Stimulated activated naive CD4-positive, alpha-beta T cell (primary cell): ENCODE data around the gene HS6ST1.

ENCODE experiments used
- DNase-seq, 6 experiments: peaks; one replicate each; lab custom pipeline; 2025; lab: John Stamatoyannopoulos, UW

The HS6ST1 gene

DNA sequence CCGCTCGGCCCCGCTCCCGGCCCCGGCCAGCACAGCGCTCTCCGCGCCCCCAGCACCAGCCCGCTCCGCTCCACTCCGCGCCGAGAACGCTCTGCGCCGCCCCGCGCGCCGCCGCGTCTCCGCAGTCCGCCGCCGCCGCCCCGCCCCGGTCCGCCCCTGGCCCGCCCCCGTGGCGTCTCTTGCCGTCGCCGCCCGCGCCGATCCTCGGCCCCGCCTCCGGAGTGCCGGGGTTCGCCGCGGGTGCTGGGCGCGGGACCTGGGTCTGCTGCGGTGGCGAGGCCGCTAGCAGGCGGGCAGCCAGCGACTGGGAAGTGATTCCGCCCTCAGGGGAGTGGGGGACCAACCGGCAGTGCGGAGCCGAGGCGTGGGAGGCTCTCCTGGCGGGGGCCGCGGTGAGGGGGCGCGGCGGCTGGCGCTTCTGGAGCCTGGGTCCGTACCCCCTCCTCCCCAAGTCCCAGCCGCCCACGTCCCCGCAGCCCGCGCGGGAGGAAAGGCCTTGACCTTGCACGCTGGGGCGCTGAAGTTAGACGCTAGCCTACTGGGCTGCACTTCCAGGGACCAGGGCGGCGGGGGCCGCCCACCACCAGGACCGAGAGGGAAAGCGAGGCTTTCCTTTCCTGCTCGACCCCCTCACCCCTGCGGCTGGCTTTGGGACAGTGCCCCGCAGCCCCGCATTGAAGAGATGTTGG, at the start of gene HS6ST1:
Gene HS6ST1, minus strand, starts transcription at position 93 of the 689 bp plus-strand sequence. CDS start 305 bp downstream, outside the sequence.
- peak; percentile 71 to 87 (median 83) for DNase-seq

DNA sequence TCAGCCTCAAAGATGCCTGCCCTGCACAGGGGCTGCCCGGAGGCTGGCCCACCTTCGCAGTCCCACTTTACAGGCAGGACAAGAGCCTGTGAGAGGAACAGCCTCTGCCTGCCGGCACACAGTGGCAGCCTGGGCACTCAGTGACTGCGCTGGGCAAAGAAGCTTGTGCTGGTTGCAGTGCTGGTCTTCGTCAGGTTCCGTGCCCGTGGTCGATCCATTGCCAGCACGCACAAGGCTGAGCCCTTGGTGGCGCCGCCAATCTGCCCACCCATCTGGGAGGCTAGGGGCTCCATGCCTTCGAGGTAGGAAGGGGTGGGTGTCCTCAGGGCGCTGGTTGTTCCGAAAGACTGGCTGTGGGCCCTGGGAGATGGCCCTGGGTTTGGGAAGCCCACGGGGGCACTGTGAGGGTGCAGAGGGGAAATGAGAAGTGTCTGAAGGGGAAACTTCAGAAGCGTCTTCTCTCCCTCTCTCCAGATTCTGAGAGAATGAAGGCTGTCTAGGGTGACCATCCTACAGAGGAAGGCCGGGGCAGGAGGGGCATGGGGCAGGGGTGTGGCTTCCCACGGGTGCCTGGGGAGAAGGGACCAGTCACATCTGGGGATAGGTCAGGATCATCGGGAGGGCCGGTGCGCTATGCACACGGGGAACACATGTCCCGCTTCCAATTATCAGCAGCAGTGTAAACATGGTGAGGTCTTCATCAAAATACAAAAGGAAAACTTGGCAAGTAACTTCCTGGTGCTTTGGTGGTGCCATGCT, 49.1 kb upstream of the HS6ST1 start:
- no peak for DNase-seq

GRCh38 chr2:128366713-128367511, 48.2 kb upstream of the HS6ST1 start:
- DNase-seq: no peak

DNA sequence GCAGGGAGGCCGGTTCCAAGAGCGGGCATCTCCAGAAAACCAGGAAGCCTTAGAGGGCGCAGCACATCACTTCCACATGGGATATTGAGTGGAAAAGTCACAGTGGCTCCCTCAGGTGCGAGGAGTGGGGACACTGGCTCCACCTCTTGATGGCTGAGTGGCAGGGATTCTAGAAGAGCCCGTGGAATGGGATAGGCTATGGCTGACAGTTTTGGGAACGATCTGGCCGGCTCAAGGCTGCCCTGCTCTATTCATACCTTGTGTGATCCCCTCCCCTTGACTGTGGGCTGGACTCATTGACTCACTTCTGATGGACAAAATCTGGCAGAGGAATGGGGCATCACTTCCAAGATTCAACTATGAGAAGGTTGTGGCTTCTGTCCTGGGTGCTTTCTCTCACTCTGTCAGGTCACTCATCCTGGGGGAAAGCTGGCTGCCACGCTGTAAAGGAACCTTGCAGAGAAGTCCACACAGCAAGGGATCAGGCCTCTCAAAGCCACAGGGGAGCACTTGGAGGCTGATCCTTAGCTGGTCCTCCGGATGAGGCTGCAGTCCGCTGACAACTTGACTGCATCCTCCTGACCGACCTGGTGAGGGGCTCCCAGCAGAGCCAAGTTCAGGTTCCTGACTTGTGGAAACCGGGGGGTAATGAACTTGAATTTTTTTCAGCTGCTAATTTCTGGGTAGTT, 46.7 kb upstream of the HS6ST1 start:
- no peak for DNase-seq

DNA sequence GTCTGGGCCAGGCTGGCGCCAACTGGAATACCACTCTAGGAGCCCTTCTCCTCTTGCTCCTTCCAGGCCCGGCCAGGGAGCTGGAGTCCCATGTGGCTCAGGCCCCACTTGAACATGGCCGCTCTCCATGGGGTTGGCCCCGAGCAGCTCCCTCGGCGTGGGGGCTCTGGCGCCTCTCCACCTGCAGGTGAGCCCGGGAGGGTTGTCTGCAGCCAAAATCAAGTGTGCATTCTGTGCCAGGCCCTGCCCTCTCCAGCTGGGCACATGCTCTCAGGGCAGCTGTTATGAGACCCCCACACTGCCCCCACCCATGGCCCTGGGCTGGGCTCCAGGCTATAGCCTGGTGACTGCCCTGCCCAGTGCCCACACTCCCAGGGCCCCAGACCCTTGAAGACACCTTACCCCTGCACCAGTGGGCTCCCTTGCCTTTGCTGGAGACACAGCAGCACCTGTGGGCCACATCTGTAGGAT, 45.8 kb upstream of the HS6ST1 start:
- no peak for DNase-seq

- DNase-seq: no peak
Observed at GRCh38 chr2:128363934-128364361, 45.3 kb upstream of the HS6ST1 start.

DNA sequence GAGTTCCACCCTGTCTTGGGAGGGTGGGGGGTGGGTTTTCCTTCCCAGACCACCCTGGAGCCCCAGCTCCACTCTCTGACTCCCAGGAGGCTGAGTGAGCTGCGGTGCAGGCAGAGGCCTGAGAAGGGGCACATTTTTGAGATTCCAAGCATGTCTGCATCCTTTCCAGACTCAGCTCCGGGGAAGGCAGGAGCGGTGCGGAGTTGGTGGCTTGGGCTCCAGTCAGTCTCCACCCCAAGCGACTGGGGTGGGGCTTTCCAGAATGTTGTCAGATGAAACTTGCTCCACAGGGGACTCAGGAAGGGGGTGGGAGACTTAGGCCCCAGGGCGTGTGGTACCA, 44.2 kb upstream of the HS6ST1 start:
- no peak for DNase-seq

DNA sequence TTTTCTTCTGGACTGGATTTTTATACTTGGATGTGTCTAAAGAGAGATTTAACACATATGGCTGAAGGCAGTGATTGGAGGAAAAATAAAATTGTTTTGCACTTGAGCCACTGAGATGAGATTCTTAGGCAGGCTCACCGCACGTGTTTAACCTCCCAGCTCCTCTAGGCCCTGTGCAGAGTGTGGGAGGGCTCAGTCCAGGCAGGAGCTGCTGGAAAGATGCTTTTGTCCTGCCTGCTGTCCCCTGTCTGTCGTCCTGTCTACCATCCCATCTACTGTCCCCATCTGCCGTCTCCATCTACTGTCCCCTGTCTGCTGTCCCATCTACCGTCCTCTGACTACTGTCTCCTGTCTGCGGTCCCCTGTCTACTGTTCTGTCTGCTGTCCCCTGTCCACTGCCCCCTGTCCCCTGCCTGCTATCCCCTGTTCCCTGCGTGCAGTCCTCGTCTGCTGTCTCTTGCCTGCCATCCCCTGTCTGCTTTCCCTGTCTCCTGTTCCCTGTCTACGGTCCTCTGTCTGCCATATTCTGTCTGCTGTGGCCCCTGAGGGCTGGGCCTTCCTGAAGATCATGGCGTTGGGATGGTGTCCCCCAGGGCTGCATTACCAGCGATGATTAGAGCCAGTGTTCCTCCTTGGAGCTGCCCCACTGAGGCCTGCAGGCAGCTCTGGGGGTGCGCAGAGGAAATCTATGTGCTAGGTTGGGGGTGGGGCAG, 43.7 kb upstream of the HS6ST1 start:
- no peak for DNase-seq

- DNase-seq: no peak
Observed at GRCh38 chr2:128361376-128362131, 42.9 kb upstream of the HS6ST1 start.

GRCh38 chr2:128360711-128361110, 42.0 kb upstream of the HS6ST1 start:
- no peak for DNase-seq

DNA sequence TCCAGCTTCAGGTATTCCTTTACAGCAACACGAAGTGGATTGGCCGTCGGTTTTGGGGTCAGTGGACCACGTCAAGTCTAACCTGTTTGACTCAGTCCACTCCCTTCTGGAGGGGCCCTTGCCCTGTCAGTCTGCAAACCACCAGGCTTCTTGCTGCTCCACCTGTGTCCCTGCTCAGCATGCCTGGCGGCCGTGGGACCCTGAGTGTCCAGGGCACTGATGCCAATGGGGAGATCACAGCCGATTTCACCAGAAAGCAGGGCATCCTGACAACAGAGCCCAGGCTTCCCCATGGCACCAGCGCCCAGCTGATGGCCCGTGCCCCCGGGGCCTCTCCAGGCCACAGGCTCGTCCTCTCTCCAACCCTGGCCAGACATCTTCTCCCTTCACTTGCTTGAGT, 41.2 kb upstream of the HS6ST1 start:
- no peak for DNase-seq

GRCh38 chr2:128358941-128359731, 40.5 kb upstream of the HS6ST1 start:
- DNase-seq: no peak

DNA sequence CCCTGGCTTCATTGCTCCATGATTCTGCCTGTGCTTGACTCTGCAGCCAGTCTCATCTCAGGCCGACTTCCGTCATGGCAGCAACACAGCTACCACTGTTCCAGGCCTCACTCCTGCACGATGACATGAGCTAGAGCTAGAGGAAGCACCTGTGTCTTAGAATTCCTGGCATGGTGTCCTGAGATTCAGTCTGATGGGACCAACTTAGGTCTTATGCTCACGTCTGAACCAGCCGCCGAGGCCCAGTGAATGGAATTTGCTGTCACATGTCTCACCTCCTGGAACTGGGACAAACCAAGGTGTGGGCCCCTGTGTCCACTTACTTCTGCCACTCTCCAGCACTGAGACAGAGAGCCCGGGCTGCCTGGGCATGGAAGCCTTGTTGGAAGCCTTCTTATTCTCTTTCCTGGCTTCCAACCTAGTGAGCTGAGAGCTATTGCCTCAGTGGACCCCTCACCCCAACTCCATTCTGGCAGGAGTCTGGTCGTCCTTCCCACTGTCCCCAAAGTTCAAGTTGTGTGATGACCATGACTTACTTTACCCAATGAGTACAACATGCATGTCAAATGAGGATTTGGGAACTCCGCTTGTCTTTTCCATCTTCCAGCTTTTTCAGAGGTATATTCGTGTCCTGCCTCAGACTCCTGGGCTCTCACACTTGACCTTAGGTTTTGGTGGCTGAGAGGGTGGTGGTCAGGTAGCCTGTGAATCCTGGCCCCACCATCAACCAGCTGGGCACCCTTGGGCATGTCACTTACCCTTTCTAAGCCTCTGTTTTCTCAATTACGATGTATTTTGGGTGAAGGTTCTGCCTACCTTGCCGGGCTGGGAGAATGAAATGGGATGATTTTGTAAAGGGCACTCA, 39.1 kb upstream of the HS6ST1 start:
- DNase-seq: no peak

DNA sequence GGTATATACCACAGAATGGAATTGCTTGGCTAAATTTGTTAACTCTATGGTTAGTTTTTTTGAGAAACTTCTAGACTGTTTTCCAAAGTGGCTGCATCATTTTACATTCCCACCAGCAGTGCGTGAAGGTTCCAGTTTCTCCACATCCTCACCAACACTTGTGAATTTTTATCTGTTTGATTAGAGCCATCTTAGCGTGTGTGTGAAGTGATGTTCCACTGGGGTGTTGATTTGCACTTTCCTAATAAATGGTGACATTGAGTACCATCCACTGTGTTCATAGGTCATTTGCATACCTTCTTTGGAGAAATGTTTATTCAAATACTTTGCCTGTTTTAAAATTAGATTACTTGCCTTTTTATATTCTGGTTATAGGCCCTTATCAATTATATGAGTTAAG, 37.5 kb upstream of the HS6ST1 start:
- no peak for DNase-seq

GRCh38 chr2:128354726-128355470, 36.2 kb upstream of the HS6ST1 start:
- no peak for DNase-seq

GRCh38 chr2:128354161-128354560, 35.5 kb upstream of the HS6ST1 start:
- no peak for DNase-seq

- DNase-seq: no peak
Observed at GRCh38 chr2:128350736-128351135, 32.1 kb upstream of the HS6ST1 start.

GRCh38 chr2:128348701-128349100, 30.0 kb upstream of the HS6ST1 start:
- DNase-seq: no peak
